Progenitor cell of endocrine pancreas (in vitro differentiated cells): ENCODE results near the gene MRI1. TPM values are rescaled to one million over a fixed set of nuclear protein-coding genes. Genes with fewer than 3 reads are reported as not detected.

Experiments used
- DNase-seq: peaks from one replicate; pipeline ENCODE4 v3.0.0; 2021; ENCODE audit warnings: low spot score; ENCODE audit not compliant: unreplicated experiment
- H3K27ac Mint-ChIP-seq: 2 replicates; pipeline ENCODE4 v1.8.0; 2021; ENCODE audit warnings: mild to moderate bottlenecking, moderate library complexity, mixed read lengths
- H3K27me3 Mint-ChIP-seq: 2 replicates; pipeline ENCODE4 v1.8.0; 2021; ENCODE audit warnings: mixed read lengths
- H3K36me3 Mint-ChIP-seq: 2 replicates; pipeline ENCODE4 v1.8.0; 2022; ENCODE audit warnings: mixed read lengths; ENCODE audit not compliant: insufficient read depth
- H3K4me1 Mint-ChIP-seq: 2 replicates; pipeline ENCODE4 v1.8.0; 2021; ENCODE audit warnings: low read depth, mixed read lengths
- H3K4me3 Mint-ChIP-seq: 2 replicates; pipeline ENCODE4 v1.8.0; 2021; ENCODE audit warnings: low read depth, mild to moderate bottlenecking, moderate library complexity, mixed read lengths
- H3K9me3 Mint-ChIP-seq: 2 replicates; pipeline ENCODE4 v1.8.0; 2021; ENCODE audit warnings: low read depth, mixed read lengths
- total RNA-seq: library from RNA; stranded (reverse); gene quantifications from 2 replicates; pipeline ENCODE4 v1.2.1, GENCODE V29; 2021
- TF ChIP-seq, protein P1 (sequence below): fragments of 200-600 bp; sonication (generic); IDR thresholded peaks from one replicate; pipeline ENCODE4 v1.5.0; 2021; ENCODE audit warnings: antibody characterized with exemption, mild to moderate bottlenecking; ENCODE audit not compliant: unreplicated experiment

Gene MRI1
- total RNA-seq, 1 donor from 2014 or later = 23.0 TPM

DNA sequence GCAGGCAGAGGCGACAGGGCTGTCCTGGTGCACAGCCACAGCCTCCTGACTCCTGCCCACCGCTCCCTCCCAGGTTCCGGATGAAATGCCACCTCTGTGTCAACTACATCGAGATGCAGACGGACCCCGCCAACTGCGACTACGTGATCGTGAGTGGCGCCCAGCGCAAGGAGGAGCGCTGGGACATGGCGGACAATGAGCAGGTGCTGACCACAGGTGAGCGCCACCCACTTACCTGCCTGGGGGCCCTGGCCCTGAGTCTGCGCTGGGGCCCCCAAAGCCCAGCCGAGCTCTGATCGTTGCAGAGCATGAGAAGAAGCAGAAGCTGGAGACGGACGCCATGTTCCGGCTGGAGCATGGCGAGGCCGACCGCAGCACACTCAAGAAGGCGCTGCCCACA is 5.5 kb upstream of the MRI1 start:
- H3K4me1 Mint-ChIP-seq = no peaks in the 10 kb centered on the region
- H3K36me3 Mint-ChIP-seq = peaks cover 21% of the 10 kb centered on the region
- H3K4me3 Mint-ChIP-seq = no peak overlapping the region
- H3K27ac Mint-ChIP-seq = no peak overlapping the region
- TF ChIP-seq, protein P1, sequence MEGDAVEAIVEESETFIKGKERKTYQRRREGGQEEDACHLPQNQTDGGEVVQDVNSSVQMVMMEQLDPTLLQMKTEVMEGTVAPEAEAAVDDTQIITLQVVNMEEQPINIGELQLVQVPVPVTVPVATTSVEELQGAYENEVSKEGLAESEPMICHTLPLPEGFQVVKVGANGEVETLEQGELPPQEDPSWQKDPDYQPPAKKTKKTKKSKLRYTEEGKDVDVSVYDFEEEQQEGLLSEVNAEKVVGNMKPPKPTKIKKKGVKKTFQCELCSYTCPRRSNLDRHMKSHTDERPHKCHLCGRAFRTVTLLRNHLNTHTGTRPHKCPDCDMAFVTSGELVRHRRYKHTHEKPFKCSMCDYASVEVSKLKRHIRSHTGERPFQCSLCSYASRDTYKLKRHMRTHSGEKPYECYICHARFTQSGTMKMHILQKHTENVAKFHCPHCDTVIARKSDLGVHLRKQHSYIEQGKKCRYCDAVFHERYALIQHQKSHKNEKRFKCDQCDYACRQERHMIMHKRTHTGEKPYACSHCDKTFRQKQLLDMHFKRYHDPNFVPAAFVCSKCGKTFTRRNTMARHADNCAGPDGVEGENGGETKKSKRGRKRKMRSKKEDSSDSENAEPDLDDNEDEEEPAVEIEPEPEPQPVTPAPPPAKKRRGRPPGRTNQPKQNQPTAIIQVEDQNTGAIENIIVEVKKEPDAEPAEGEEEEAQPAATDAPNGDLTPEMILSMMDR = no peak
- no peaks in the 10 kb centered on the region for H3K9me3 Mint-ChIP-seq
- DNase-seq = no peak
- H3K27me3 Mint-ChIP-seq = no peaks in the 10 kb centered on the region

DNA sequence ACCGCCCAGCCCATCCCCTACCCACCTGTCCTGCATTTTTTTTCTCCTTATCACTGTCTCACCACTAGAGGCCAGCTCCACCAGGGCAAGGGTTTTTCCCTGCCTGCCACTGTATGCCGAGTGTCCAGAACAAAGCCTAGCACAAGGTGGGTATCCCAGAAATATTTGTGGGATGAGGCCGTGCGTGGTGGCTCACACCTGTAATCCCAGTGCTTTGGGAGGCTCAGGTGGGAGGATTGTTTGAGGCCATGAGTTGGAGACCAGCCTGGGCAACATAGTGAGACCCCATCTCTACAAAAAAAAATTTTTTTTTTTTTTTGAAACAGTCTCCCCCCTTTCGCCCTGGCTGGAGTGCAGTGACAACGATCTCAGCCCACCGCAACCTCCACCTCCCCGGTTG is 2.9 kb upstream of the MRI1 start:
- TF ChIP-seq, protein P1 = no peak
- Mint-ChIP-seq H3K4me3 (no peak overlapping the region), H3K27me3 (no peaks in the 10 kb centered on the region), H3K36me3 (peaks cover 14% of the 10 kb centered on the region), H3K4me1 (peaks cover 6% of the 10 kb centered on the region), H3K9me3 (no peaks in the 10 kb centered on the region), H3K27ac (no peak overlapping the region)
- no peak for DNase-seq

DNA sequence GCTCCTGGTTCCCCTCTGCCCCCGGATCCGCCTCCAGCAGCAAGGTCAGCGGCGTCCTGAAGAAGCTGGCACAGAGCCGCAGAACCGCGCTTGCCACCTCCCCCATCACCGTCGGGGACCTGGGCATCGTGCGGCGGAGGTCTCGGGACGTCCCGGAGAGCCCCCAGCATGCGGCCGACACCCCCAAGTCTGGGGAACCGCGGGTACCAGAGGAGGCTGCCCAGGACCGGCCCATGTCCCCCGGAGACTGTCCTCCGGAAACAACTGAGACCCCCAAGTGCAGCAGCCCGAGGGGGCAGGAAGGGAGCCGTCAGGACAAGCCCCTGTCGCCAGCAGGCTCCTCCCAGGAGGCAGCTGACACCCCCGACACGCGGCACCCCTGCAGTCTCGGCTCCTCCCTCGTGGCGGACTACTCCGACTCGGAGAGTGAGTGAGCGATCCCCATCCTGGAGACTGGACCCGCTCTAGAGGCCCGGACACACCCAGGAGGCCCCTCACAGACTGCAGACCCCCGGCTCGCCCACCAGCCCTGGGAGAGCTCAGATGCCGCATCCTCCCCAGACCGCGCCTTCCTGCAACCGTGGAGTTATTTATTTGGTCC is 1.6 kb upstream of the MRI1 start:
- Mint-ChIP-seq H3K4me3 (no peak overlapping the region), H3K9me3 (no peaks in the 10 kb centered on the region), H3K36me3 (peaks cover 10% of the 10 kb centered on the region), H3K4me1 (peaks cover 6% of the 10 kb centered on the region), H3K27ac (no peak overlapping the region), H3K27me3 (no peaks in the 10 kb centered on the region)
- DNase-seq = no peak
- TF ChIP-seq, protein P1 = no peak

DNA sequence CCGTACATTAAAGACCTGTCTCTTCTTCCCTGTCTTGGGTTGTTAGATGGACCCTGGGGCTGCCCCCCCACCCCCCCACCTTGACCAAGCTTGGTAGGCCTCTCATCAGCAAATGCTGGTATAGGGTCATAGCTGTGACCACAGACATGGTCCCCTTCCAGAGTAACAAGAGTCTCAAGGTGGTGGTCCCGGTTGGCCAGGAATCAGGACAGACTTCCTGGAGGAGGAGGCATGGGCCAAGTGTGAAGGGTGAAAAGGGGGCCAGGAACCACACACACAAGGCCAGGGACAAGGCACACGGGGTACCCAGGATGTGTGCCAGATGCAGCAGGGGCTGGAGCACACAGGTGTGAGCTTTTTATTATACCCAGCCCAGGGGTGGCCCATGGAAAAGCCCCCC is 1.1 kb upstream of the MRI1 start:
- Mint-ChIP-seq H3K4me3 (peak overlapping the region; percentile 45), H3K36me3 (peaks cover 8% of the 10 kb centered on the region), H3K27ac (no peak overlapping the region), H3K27me3 (no peaks in the 10 kb centered on the region), H3K9me3 (no peaks in the 10 kb centered on the region), H3K4me1 (peaks cover 6% of the 10 kb centered on the region)
- no peak for DNase-seq
- TF ChIP-seq, protein P1 = no peak

DNA sequence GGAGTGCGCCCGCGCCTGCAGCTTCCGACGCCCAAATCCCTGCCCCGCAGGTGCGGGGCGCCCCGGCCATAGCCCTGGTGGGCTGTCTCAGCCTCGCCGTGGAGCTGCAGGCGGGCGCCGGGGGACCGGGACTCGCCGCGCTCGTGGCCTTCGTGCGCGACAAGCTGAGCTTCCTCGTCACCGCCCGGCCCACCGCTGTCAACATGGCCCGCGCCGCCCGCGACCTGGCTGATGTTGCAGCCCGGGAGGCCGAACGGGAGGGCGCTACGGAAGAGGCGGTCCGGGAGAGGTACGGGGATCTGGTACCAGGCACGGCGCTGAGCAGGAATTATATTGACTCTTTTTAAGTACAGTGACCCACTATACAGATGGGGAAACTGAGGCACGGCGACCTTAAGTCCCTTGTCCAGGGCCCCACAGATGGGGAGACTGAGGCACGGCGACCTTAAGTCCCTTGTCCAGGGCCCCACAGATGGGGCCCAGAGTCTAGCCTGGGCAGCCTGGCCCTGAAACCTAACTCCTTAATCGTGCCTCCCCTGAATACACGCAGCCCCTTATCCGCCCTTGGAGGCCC is 586 bp downstream of the MRI1 start:
- no peaks in the 10 kb centered on the region for H3K9me3 Mint-ChIP-seq
- H3K27ac Mint-ChIP-seq = no peak overlapping the region
- peak overlapping the region; percentile 77 for H3K4me3 Mint-ChIP-seq
- TF ChIP-seq, protein P1 = no peak
- no peak for DNase-seq
- peaks cover 7% of the 10 kb centered on the region for H3K36me3 Mint-ChIP-seq
- peaks cover 6% of the 10 kb centered on the region for H3K4me1 Mint-ChIP-seq
- no peaks in the 10 kb centered on the region for H3K27me3 Mint-ChIP-seq
